Endothelial cell of umbilical vein (primary cell): ENCODE results near the gene HOXC9.

Source experiments
- CTCF ChIP-seq, 2 donors: IDR thresholded peaks; 1 replicate in 1 of 2; 2 replicates in 1 of 2; pipeline ENCODE4 v1.5.1; 2011; ENCODE audit warnings: low read length in 2 of 2, mild to moderate bottlenecking in 2 of 2, moderate library complexity in 2 of 2, control low read depth in 1 of 2, inconsistent platforms in 1 of 2, low read depth in 1 of 2; ENCODE audit not compliant: insufficient read depth in 1 of 2; ENCODE audit errors: extremely low read depth in 1 of 2
- FOS ChIP-seq: IDR thresholded peaks from 2 replicates; pipeline ENCODE4 v1.6.1; 2011; ENCODE audit warnings: mild to moderate bottlenecking, low read length, moderate library complexity, borderline replicate concordance; ENCODE audit not compliant: insufficient read depth
- MYC ChIP-seq: IDR thresholded peaks from one replicate; pipeline ENCODE4 v1.6.1; 2011; ENCODE audit warnings: mild to moderate bottlenecking, low read depth, low read length
- POLR2A ChIP-seq: IDR thresholded peaks from 2 replicates; pipeline ENCODE4 v1.6.1; 2012; ENCODE audit warnings: low read depth, mild to moderate bottlenecking, control low read depth, low read length
- POLR2AphosphoS5 ChIP-seq: IDR thresholded peaks from 2 replicates; pipeline ENCODE4 v1.6.1; 2012; ENCODE audit warnings: low read depth, mild to moderate bottlenecking, control low read depth, low read length, moderate library complexity; ENCODE audit not compliant: insufficient read depth

GRCh38 chr12:54045868-54046521 lies 46.0 kb downstream of the HOXC9 start:
- no peak for TF ChIP-seq POLR2A
- TF ChIP-seq MYC = no peak
- no peak for TF ChIP-seq CTCF (IDR thresholded peaks at IDR 0.05; ENCODE audit: extremely low read depth in 1 of 2, insufficient read depth in 1 of 2, low read depth in 1 of 2, low read length in 2 of 2)
- TF ChIP-seq POLR2AphosphoS5 = no peak
- TF ChIP-seq FOS = no peak
